ENCODE results near the gene DDX39A.
"Not testable (repeated sequence)": the region's sequence is repeated elsewhere in the genome, so short reads cannot be mapped to it uniquely, and the experiment has no call there.

Gene DDX39A

DNA sequence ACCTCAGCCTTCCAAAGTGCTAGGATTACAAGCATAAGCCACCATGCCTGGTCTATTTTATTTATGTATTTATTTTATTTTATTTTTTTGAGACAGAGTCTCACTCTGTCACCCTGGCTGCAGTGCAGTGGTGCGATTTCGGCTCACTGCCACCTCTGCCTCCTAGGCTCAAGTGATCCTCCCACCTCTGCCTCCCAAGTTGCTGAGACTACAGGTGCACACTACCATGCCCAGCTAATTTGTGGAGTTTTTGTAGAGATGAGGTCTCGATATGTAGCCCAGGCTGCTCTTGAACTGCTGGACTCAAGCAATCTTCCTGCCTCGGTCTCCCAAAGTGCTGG is 48.2 kb downstream of the DDX39A start:
- no peak for DNase-seq
- Mint-ChIP-seq H3K9me3 (peaks cover 0 to 5% of the 10 kb centered on the region in 2 donors), H3K4me1 (peaks cover 90% of the 10 kb centered on the region), H3K4me3 (peak overlapping the region; percentile 84 to 91), H3K27ac (peak overlapping the region; percentile 97 to 99), H3K27me3 (no peaks in the 10 kb centered on the region)
- no peak for ATAC-seq

DNA sequence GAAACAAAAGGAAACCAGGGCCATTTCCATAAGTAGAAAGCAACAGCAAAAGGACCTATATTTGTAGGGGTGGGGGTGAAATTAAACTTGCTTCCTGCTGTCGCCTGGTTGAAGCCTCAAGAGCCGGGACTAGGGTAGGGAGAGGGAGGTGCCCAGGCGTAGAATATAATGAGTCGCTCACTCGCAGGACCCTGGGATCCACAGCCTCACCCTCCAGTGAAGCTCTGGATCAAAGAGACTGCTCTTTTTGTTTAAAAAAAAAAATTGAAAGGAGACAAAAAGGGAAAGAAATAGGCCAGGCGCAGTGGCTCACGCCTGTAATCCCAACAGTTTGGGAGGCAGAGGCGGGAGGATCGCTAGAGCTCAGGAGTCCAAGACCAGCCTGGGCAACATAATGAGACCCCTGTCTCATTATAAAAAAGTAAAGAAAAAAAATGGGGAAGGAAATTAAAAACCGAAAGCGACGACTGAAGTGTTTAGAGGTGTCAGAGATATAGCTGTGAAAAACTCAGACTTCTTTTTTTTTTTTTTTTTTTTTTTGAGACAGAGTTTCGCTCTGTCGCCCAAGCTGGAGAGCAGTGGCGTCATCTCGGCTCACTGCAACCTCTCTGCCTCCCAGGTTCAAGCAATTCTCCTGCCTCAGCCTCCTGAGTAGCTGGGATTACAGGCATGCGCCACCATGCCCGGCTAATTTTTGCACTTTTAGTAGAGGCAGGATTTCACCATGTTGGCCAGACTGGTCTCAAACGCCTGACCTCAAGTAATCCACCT is 48.8 kb downstream of the DDX39A start:
- peak; percentile 47 to 57 for DNase-seq
- peak overlapping the region; percentile 81 to 91 for H3K4me3 Mint-ChIP-seq
- peaks cover 0 to 5% of the 10 kb centered on the region in 2 donors for H3K9me3 Mint-ChIP-seq
- peak; percentile 21 for ATAC-seq
- peak overlapping the region; percentile 97 to 99 for H3K27ac Mint-ChIP-seq
- peaks cover 85% of the 10 kb centered on the region for H3K4me1 Mint-ChIP-seq
- H3K27me3 Mint-ChIP-seq: no peaks in the 10 kb centered on the region

DNA sequence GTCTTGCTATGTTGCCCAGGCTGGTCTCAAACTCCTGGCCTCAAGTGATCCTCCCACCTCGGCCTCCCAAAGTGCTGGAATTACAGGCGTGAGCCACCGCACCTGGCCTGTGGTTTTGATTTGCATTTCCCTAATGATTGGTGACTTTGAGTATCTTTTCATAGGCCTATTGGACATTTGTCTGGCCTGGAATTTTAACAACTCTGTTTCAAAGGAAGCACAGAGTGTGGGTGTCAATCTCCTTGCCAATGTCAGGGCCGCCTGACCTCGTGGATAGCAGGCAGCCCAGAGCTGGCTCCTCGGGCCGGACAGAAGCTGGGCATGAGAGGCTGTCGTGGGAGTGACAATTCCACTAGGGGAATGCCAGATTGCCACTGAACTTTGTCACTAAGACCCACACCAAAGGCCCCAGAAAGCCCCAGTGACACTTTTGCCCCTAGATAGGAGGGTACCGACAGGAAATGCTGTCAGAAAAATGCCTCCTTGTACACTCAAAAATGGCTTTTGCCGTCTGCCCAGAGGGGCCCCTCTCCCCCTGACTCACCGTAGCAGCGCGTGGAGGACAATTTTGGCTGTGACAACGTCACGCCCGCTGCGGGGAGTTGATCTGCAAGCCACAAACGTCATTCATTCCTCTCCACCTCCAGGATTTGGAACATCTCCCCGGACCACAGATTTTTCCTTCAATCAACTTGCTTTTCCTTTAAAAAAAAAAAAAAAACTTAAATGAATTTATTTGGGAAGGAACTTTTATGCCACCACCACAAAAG is 49.6 kb downstream of the DDX39A start:
- peak; percentile 89 for ATAC-seq
- peaks cover 0 to 5% of the 10 kb centered on the region in 2 donors for H3K9me3 Mint-ChIP-seq
- peaks cover 82% of the 10 kb centered on the region for H3K4me1 Mint-ChIP-seq
- DNase-seq: peak; percentile 88 to 96
- peak overlapping the region; percentile 81 to 91 for H3K4me3 Mint-ChIP-seq
- H3K27ac Mint-ChIP-seq: peak overlapping the region; percentile 97 to 99
- H3K27me3 Mint-ChIP-seq: no peaks in the 10 kb centered on the region

DNA sequence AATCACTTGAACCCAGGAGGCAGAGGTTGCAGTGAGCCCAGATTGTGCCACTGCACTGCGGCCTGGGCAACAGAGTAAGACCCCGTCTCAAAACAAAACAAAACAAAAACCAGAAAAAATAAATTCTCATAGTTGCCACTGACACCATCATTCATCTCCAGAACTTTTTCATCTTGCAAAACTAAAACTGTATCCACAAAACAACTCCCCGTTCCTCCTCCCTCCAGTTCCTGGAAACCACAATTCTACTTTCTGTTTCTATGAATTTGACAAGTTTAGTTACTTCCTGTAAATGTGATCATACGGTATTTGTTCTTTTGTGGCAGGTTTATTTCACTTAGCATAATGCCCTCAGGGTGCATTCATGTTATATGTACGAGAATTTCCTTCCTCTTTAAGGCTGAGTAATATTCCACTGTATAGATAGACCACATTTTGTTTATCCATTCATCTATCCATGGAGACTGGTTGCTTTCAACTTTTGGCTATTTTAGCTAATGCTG is 51.1 kb downstream of the DDX39A start:
- Mint-ChIP-seq H3K9me3 (peaks cover 0 to 5% of the 10 kb centered on the region in 2 donors), H3K27ac (peak overlapping the region; percentile 86 to 99), H3K4me1 (peaks cover 83% of the 10 kb centered on the region), H3K4me3 (peak overlapping the region; percentile 1 to 46), H3K27me3 (no peaks in the 10 kb centered on the region)
- peak; percentile 43 to 49 for DNase-seq
- ATAC-seq: peak; percentile 31

DNA sequence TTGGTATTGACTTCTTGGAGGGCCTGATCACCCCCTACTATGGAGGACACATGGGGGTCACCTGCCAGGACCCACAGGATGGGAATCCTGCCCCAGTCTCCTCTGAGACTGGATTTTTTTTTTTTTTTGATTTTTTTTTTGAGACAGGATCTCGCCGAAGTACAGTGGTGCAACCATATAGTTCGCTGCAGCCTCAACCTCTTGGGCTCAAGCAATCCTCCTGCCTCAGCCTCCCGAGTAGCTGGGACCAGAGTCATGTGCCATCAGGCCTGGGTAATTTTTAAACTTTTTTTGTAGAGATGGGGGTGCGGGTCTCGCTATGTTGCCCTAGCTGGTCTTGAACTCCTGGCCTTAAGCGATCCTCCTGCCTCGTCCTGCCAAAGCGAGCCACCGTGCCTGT is 52.1 kb downstream of the DDX39A start:
- Mint-ChIP-seq H3K27me3 (no peaks in the 10 kb centered on the region), H3K9me3 (peaks cover 0 to 5% of the 10 kb centered on the region in 2 donors), H3K4me1 (peaks cover 83% of the 10 kb centered on the region), H3K27ac (peak overlapping the region; percentile 95 to 99), H3K4me3 (peak overlapping the region; percentile 80 to 82)
- ATAC-seq (no peak), DNase-seq (no peak)

DNA sequence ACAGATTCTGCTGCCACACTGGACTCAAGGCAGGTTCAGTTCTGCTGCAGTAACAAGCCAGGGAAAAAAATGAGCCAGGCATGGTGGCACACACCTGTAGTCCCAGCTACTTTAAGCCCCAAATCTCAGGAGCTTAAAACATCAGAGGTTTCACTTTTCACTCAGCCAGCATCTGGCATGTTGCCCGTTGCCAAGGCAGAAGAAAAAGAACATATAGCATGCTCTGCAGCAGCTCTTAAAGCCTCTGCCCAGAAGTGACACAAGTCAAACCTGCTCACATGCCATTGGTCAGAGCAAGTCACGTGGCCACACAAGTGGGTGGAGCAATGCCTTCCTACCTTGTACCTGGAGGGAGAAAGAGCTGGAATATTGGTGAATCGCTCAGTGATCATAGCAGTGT is 52.6 kb downstream of the DDX39A start:
- DNase-seq: peak; percentile 84 to 90
- Mint-ChIP-seq H3K27me3 (no peaks in the 10 kb centered on the region), H3K27ac (peak overlapping the region; percentile 95 to 96), H3K4me1 (peaks cover 83% of the 10 kb centered on the region), H3K9me3 (peaks cover 0 to 5% of the 10 kb centered on the region in 2 donors), H3K4me3 (peak overlapping the region; percentile 80 to 82)
- ATAC-seq: peak; percentile 47

DNA sequence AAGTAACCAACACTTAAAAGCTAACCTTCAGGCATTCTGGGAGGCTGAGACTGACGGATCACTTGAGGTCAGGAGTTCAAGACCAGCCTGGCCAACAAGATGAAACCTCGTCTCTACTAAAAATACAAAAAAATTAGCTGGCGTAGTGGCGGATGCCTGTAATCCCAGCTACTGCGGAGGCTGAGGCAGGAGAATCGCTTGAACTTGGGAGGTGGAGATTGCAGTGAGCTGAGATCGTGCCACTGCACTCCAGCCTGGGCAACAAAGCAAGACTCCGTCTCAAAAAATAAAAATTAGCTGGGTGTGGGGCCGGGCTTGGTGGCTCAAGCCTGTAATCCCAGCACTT is 55.1 kb downstream of the DDX39A start:
- peak overlapping the region; percentile 88 to 91 for H3K4me3 Mint-ChIP-seq
- peak overlapping the region; percentile 84 to 96 for H3K27ac Mint-ChIP-seq
- H3K9me3 Mint-ChIP-seq, H3K27me3 Mint-ChIP-seq, DNase-seq, ATAC-seq: not testable (repeated sequence)
- H3K4me1 Mint-ChIP-seq: peaks cover 64% of the 10 kb centered on the region

DNA sequence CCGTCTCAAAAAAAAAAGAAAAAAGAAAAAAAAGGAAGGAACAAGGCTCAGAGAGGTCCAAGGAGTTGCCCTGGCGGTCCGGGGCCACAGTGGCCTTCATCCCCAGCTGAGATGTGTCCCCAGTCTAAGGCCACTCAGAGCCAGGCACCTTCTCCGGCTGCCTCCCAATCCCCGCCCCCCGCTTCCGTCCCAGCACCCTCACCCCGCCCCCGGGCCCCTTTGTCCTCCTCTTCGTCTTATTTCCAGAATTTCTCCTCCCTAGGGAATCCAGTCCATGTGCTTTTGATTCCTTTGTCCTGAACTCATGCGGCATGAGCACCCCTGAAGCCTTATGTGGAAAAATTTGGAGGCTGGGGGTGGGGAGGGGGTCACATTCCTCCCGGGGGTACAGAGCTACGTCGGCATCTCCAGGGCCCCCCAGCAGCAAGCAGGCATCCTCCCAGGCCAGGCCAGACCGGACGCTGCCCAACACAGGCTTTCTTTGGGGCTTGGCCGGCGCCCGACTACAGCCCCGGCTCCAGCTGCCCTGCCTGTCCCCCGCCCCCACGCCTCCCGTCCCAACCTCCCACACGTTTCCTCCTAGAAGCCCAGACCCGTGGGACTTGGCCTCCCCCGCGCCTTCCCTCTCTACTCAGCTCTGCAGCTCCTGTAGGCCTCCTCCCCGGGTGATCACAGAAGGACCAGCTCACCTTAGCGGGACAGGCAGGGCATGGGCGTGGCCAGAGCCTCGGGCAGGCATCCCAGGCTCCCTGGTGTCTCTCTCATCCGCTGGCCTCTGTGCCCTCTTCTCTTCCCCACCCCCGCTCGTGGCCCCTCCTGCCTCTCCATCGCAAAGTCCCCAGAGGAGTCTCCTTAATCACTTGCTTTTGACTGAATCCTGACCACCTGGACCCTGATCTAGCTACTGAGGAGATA is 55.7 kb downstream of the DDX39A start:
- Mint-ChIP-seq H3K4me1 (peaks cover 59% of the 10 kb centered on the region), H3K9me3 (no peaks in the 10 kb centered on the region), H3K4me3 (peak overlapping the region; percentile 88 to 91), H3K27me3 (no peaks in the 10 kb centered on the region), H3K27ac (peak overlapping the region; percentile 84 to 96)
- DNase-seq: peak; percentile 60 to 78
- ATAC-seq: peak; percentile 77

DNA sequence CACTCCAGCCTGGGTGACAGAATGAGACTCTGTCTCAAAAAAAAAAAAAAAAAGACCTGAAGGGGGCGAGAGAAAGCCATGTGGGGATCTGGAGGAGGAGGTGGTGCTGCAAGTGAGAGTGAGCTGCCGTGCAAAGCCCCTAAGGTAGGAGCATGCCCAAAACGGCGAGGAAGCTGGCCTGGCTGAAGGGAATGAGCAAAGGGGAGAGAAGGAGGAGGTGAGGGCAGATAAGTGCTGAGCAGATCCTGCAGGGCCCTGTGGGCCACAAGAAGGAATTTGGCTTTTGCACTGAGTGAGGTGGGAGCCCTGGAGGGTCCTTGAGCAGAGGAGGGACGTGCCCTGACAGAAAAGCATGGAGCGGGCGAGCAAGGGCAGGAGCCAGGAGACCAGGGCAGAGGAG is 57.3 kb downstream of the DDX39A start:
- no peaks in the 10 kb centered on the region for H3K9me3 Mint-ChIP-seq
- no peaks in the 10 kb centered on the region for H3K27me3 Mint-ChIP-seq
- peak; percentile 57 to 64 for DNase-seq
- peak overlapping the region; percentile 88 to 91 for H3K4me3 Mint-ChIP-seq
- peak overlapping the region; percentile 15 to 94 for H3K27ac Mint-ChIP-seq
- H3K4me1 Mint-ChIP-seq: peaks cover 43% of the 10 kb centered on the region
- ATAC-seq: peak; percentile 79
